ENCODE data around the gene SH3BGRL2. TPM values are rescaled to one million over a fixed set of nuclear protein-coding genes. Genes with fewer than 3 reads are reported as not detected.

The SH3BGRL2 gene
- total and polyA plus RNA-seq, 2 donors (not counting 1 experiment from before 2014, with no cell fraction given), result 0.01 TPM; not detected in 1

DNA sequence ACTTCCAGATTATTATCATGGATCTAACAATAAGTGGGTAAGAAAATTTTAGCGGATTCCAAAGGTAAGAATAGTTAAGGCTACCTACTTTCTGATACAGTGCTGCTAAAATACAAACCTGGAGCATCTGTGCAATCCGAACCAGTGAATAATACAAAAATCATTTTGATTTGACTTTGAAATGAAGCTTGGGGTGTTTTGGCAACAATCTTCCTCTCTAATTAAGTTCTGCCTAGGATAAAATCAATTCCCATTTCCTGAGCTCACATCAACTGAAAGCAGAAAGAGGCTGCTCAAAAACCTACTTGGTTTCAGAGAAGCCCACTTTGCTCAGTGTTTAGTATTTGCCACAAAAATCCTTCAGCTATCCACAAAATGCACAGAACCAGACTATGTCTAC, 18.7 kb upstream of the SH3BGRL2 start:
- no peaks in the 10 kb centered on the region for H3K9me3 Mint-ChIP-seq (ENCODE audit: insufficient read depth)
- Histone ChIP-seq H3K9ac (ENCODE audit: low read length) (no peak overlapping the region), H2AFZ (ENCODE audit: insufficient read depth, low read depth, low read length, poor library complexity, severe bottlenecking) (no peak overlapping the region), H3K4me2 (replicated peaks; ENCODE audit: low read depth, low read length, poor library complexity, severe bottlenecking) (no peak overlapping the region), H3K79me2 (ENCODE audit: control insufficient read depth, insufficient read depth, low read length) (no peaks in the 10 kb centered on the region), H3K4me3 (ENCODE audit: control extremely low read depth in 1 of 5, extremely low read depth in 1 of 5, insufficient read depth in 1 of 5, low read depth in 2 of 5, low read length in 4 of 5) (no peak overlapping the region), H3K27ac (ENCODE audit: low read length in 2 of 2) (no peak overlapping the region), H4K20me1 (ENCODE audit: control insufficient read depth, insufficient read depth, low read length, poor library complexity, severe bottlenecking) (no peaks in the 10 kb centered on the region), H3K9me3 (ENCODE audit: control extremely low read depth in 1 of 3, control insufficient read depth in 2 of 3, insufficient read depth in 1 of 3, low read length in 2 of 3) (no peaks in the 10 kb centered on the region), H3K4me1 (ENCODE audit: control insufficient read depth in 2 of 2, insufficient read depth in 2 of 2, low read length in 2 of 2) (no peaks in the 10 kb centered on the region), H3K27me3 (replicated peaks in 1 of 4; ENCODE audit: control extremely low read depth in 1 of 4, control insufficient read depth in 3 of 4, insufficient read depth in 4 of 4, low read length in 3 of 4) (no peaks in the 10 kb centered on the region), H3K36me3 (replicated peaks in 1 of 2; ENCODE audit: control extremely low read depth in 1 of 2, control insufficient read depth in 1 of 2, extremely low read depth in 1 of 2, insufficient read depth in 2 of 2, low read length in 1 of 2) (no peaks in the 10 kb centered on the region)
- intact Hi-C loops (cut with micrococcal nuclease), result no loop called here
- no CpG with 5 or more reads among the region's 2 CpGs for WGBS (ENCODE audit: insufficient coverage)
- no peak overlapping the region for H3K4me3 Mint-ChIP-seq
- peaks cover 6% of the 10 kb centered on the region for H3K27me3 Mint-ChIP-seq
- no peak for TF ChIP-seq EZH2 (IDR thresholded peaks at IDR 0.05; ENCODE audit: borderline replicate concordance, insufficient read depth, low read depth, low read length, poor library complexity, severe bottlenecking)
- TF ChIP-seq, protein P1, sequence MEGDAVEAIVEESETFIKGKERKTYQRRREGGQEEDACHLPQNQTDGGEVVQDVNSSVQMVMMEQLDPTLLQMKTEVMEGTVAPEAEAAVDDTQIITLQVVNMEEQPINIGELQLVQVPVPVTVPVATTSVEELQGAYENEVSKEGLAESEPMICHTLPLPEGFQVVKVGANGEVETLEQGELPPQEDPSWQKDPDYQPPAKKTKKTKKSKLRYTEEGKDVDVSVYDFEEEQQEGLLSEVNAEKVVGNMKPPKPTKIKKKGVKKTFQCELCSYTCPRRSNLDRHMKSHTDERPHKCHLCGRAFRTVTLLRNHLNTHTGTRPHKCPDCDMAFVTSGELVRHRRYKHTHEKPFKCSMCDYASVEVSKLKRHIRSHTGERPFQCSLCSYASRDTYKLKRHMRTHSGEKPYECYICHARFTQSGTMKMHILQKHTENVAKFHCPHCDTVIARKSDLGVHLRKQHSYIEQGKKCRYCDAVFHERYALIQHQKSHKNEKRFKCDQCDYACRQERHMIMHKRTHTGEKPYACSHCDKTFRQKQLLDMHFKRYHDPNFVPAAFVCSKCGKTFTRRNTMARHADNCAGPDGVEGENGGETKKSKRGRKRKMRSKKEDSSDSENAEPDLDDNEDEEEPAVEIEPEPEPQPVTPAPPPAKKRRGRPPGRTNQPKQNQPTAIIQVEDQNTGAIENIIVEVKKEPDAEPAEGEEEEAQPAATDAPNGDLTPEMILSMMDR (IDR thresholded peaks at IDR 0.05), result no peak
- ATAC-seq (ENCODE audit: low read depth) (no peak), DNase-seq (no peak)
- CTCF ChIA-PET, result no interaction called here
- no peak overlapping the region for H3K27ac Mint-ChIP-seq
- POLR2A ChIA-PET, result no interaction called here
- H3K4me1 Mint-ChIP-seq, result no peaks in the 10 kb centered on the region

DNA sequence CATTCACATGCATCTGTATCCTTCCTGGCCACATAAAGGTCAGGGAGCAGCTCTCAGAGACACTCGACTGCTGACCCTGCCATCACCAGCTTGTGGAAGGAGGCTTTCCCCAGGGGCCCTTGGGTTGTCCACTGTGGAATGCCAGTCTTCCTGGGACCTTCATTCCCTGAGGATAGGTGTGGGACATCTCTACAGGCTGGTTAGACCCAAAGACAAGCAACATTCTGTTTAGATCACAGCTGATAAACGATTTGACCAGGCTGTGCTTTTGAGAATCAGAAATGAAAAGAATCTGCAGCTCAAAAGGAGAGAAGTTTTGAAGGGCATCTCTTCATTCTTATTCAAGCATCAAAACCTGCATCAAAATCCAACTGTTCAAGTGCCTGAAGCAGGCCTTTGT, 18.2 kb upstream of the SH3BGRL2 start:
- TF ChIP-seq, protein P1 (IDR thresholded peaks at IDR 0.05), result no peak
- Histone ChIP-seq H3K4me3 (ENCODE audit: control extremely low read depth in 1 of 5, extremely low read depth in 1 of 5, insufficient read depth in 1 of 5, low read depth in 2 of 5, low read length in 4 of 5) (no peak overlapping the region), H3K4me1 (ENCODE audit: control insufficient read depth in 2 of 2, insufficient read depth in 2 of 2, low read length in 2 of 2) (no peaks in the 10 kb centered on the region), H3K9ac (ENCODE audit: low read length) (no peak overlapping the region), H2AFZ (ENCODE audit: insufficient read depth, low read depth, low read length, poor library complexity, severe bottlenecking) (no peak overlapping the region), H3K9me3 (ENCODE audit: control extremely low read depth in 1 of 3, control insufficient read depth in 2 of 3, insufficient read depth in 1 of 3, low read length in 2 of 3) (no peaks in the 10 kb centered on the region), H3K27ac (ENCODE audit: low read length in 2 of 2) (no peak overlapping the region), H3K36me3 (replicated peaks in 1 of 2; ENCODE audit: control extremely low read depth in 1 of 2, control insufficient read depth in 1 of 2, extremely low read depth in 1 of 2, insufficient read depth in 2 of 2, low read length in 1 of 2) (no peaks in the 10 kb centered on the region), H3K79me2 (ENCODE audit: control insufficient read depth, insufficient read depth, low read length) (no peaks in the 10 kb centered on the region), H4K20me1 (ENCODE audit: control insufficient read depth, insufficient read depth, low read length, poor library complexity, severe bottlenecking) (no peaks in the 10 kb centered on the region), H3K27me3 (replicated peaks in 1 of 4; ENCODE audit: control extremely low read depth in 1 of 4, control insufficient read depth in 3 of 4, insufficient read depth in 4 of 4, low read length in 3 of 4) (no peaks in the 10 kb centered on the region), H3K4me2 (replicated peaks; ENCODE audit: low read depth, low read length, poor library complexity, severe bottlenecking) (no peak overlapping the region)
- peaks cover 6% of the 10 kb centered on the region for H3K27me3 Mint-ChIP-seq
- H3K27ac Mint-ChIP-seq, result no peak overlapping the region
- no peaks in the 10 kb centered on the region for H3K9me3 Mint-ChIP-seq (ENCODE audit: insufficient read depth)
- WGBS (ENCODE audit: insufficient coverage), result no CpG with 5 or more reads among the region's 2 CpGs
- H3K4me3 Mint-ChIP-seq, result no peak overlapping the region
- ATAC-seq (ENCODE audit: low read depth) (no peak), DNase-seq (no peak)
- H3K4me1 Mint-ChIP-seq, result no peaks in the 10 kb centered on the region
- intact Hi-C loops (cut with micrococcal nuclease), result no loop called here
- POLR2A ChIA-PET, result no interaction called here
- CTCF ChIA-PET, result no interaction called here

Data from B cell (primary cell).